Esophagus muscularis mucosa (tissue), 4 donors: ENCODE measurements around the gene OR51E2. TPM values are rescaled to one million over a fixed set of nuclear protein-coding genes. Genes with fewer than 3 reads are reported as not detected.

Source experiments
- DNase-seq: peaks from one replicate; pipeline ENCODE4 v3.0.0-alpha.2; 2017; ENCODE audit errors: extremely low spot score
- H3K27ac ChIP-seq, 4 donors: fragments of 200-600 bp; sonication (generic); replicated peaks in 1 of 4; 1 replicate in 3 of 4; 2 replicates in 1 of 4; pipeline ENCODE4 v1.5.1; 2016 to 2019; ENCODE audit warnings: mild to moderate bottlenecking in 1 of 4
- H3K27me3 ChIP-seq, 4 donors: fragments of 200-600 bp; sonication (generic); one replicate each; pipeline versions ENCODE4 v1.5.1 to v1.6.0; 2016 to 2019
- H3K36me3 ChIP-seq, 4 donors: fragments of 200-600 bp; sonication (generic); one replicate each; pipeline ENCODE4 v1.5.1; 2016 to 2019
- H3K4me1 ChIP-seq, 4 donors: fragments of 200-600 bp; sonication (generic); one replicate each; pipeline ENCODE4 v1.5.1; 2016 to 2019
- H3K4me3 ChIP-seq, 4 donors: fragments of 200-600 bp; sonication (generic); 1 replicate in 2 of 4; 2 replicates in 2 of 4; pipeline ENCODE4 v1.5.1; 2016 to 2019; ENCODE audit warnings: mild to moderate bottlenecking in 4 of 4, moderate library complexity in 1 of 4
- H3K9me3 ChIP-seq, 4 donors: fragments of 200-600 bp; sonication (generic); 1 replicate in 3 of 4; 2 replicates in 1 of 4; pipeline ENCODE4 v1.5.1; 2016 to 2019
- CTCF ChIP-seq, 3 experiments: fragments of 200-600 bp in 2 of 3; fragments of 450-650 bp in 1 of 3; sonication (generic) in 2 of 3; IDR thresholded peaks; one replicate each; pipeline ENCODE4 v1.5.1; 2017 to 2019; ENCODE audit warnings: antibody characterized with exemption in 3 of 3, mild to moderate bottlenecking in 2 of 3, moderate library complexity in 1 of 3
- EP300 ChIP-seq: sonication (generic); formaldehyde crosslinking; IDR thresholded peaks from one replicate; pipeline ENCODE4 v1.6.1; 2017; ENCODE audit warnings: antibody characterized with exemption
- POLR2A ChIP-seq: fragments of 450-650 bp; IDR thresholded peaks from one replicate; pipeline ENCODE4 v1.6.1; 2017; ENCODE audit warnings: antibody characterized with exemption, moderate library complexity, mild to moderate bottlenecking, low read depth
- POLR2AphosphoS5 ChIP-seq, 2 donors: sonication (generic); formaldehyde crosslinking; IDR thresholded peaks; one replicate each; pipeline ENCODE4 v1.6.1; 2017; ENCODE audit warnings: antibody characterized with exemption in 2 of 2
- WGBS: methylation state at CpG from one replicate; pipeline ENCODE4 v1.1.5; 2018; 5-methylcytosine and 5-hydroxymethylcytosine counted together
- intact Hi-C: fragments of 100-400 bp; cut with DNase I; formaldehyde crosslinking; loops from one replicate; pipeline ENCODE4 v1.15.1; 2023
- total RNA-seq, 4 donors: library from RNA; depleted of rRNA; stranded (reverse); fragments of >200 nt; gene quantifications; one replicate each; pipeline versions ENCODE4 v1.1.0 to v1.2.1, GENCODE V29; 2016

The OR51E2 gene
- total RNA-seq, 4 donors from 2014 or later, result under 0.01 to 1.8 (median 0.72) TPM

- 50% methylated on average over 3 of the region's 3 CpGs for WGBS
- H3K27ac ChIP-seq, result no peak overlapping the region
- TF ChIP-seq CTCF (IDR thresholded peaks at IDR 0.05) (no peak), POLR2AphosphoS5 (IDR thresholded peaks at IDR 0.05) (no peak), POLR2A (no peak), EP300 (no peak)
Observed at GRCh38 chr11:4680341-4680740, 17.3 kb downstream of the OR51E2 start.

GRCh38 chr11:4677948-4678347 is 19.7 kb downstream of the OR51E2 start:
- H3K9me3 ChIP-seq, result no peaks in the 10 kb centered on the region
- H3K4me3 ChIP-seq, result no peak overlapping the region
- no peaks in the 10 kb centered on the region for H3K27me3 ChIP-seq
- no peak for TF ChIP-seq POLR2AphosphoS5 (IDR thresholded peaks at IDR 0.05)
- no peak for TF ChIP-seq POLR2A
- no peak for TF ChIP-seq EP300
- peaks cover 0 to 14% (median 2%) of the 10 kb centered on the region in 4 donors for H3K4me1 ChIP-seq
- DNase-seq, result no peak
- 84% methylated on average over 2 of the region's 2 CpGs for WGBS
- H3K36me3 ChIP-seq, result no peaks in the 10 kb centered on the region
- intact Hi-C loops, result no loop called here
- H3K27ac ChIP-seq, result no peak overlapping the region

More at GRCh38 chr11:4680341-4680740, 17.3 kb downstream of the OR51E2 start:
- Histone ChIP-seq H3K4me1 (peaks cover 0 to 11% (median 0%) of the 10 kb centered on the region in 4 donors), H3K27me3 (no peaks in the 10 kb centered on the region), H3K36me3 (no peaks in the 10 kb centered on the region), H3K9me3 (no peaks in the 10 kb centered on the region), H3K4me3 (no peak overlapping the region)
- intact Hi-C loops, result no loop called here
- no peak for DNase-seq

GRCh38 chr11:4673781-4674180 is 23.9 kb downstream of the OR51E2 start:
- DNase-seq, result no peak
- intact Hi-C loops, result no loop called here
- 73% methylated on average over 2 of the region's 2 CpGs for WGBS
- Histone ChIP-seq H3K36me3 (no peaks in the 10 kb centered on the region), H3K27me3 (no peaks in the 10 kb centered on the region), H3K9me3 (no peaks in the 10 kb centered on the region), H3K27ac (no peak overlapping the region), H3K4me3 (no peak overlapping the region), H3K4me1 (peaks cover 0 to 19% (median 4%) of the 10 kb centered on the region in 4 donors)
- no peak for TF ChIP-seq POLR2AphosphoS5 (IDR thresholded peaks at IDR 0.05)
- no peak for TF ChIP-seq EP300
- TF ChIP-seq POLR2A, result no peak
- TF ChIP-seq CTCF (IDR thresholded peaks at IDR 0.05), result no peak

- Histone ChIP-seq H3K27me3 (no peaks in the 10 kb centered on the region), H3K36me3 (no peaks in the 10 kb centered on the region), H3K9me3 (no peaks in the 10 kb centered on the region), H3K4me3 (no peak overlapping the region), H3K4me1 (peaks cover 0 to 15% (median 4%) of the 10 kb centered on the region in 4 donors), H3K27ac (no peak overlapping the region)
- intact Hi-C loops, result no loop called here
- TF ChIP-seq POLR2AphosphoS5 (IDR thresholded peaks at IDR 0.05) (no peak), POLR2A (no peak), EP300 (no peak), CTCF (IDR thresholded peaks at IDR 0.05) (no peak)
- WGBS, result 42% methylated on average over 3 of the region's 3 CpGs
- no peak for DNase-seq
Observed at GRCh38 chr11:4672470-4672869, 25.2 kb downstream of the OR51E2 start.

GRCh38 chr11:4671741-4672140 is 25.9 kb downstream of the OR51E2 start:
- no peak for DNase-seq
- Histone ChIP-seq H3K4me3 (no peak overlapping the region), H3K36me3 (no peaks in the 10 kb centered on the region), H3K27ac (no peak overlapping the region), H3K27me3 (no peaks in the 10 kb centered on the region), H3K4me1 (peaks cover 0 to 15% (median 4%) of the 10 kb centered on the region in 4 donors), H3K9me3 (no peaks in the 10 kb centered on the region)
- intact Hi-C loops, result no loop called here
- WGBS, result 74% methylated on average over 2 of the region's 2 CpGs
- TF ChIP-seq POLR2A, result no peak
- TF ChIP-seq POLR2AphosphoS5 (IDR thresholded peaks at IDR 0.05), result no peak
- no peak for TF ChIP-seq CTCF (IDR thresholded peaks at IDR 0.05)
- no peak for TF ChIP-seq EP300
